Measurements from ENCODE around the gene UNC5A. TPM values are rescaled to one million over a fixed set of nuclear protein-coding genes. Genes with fewer than 3 reads are reported as not detected.

UNC5A gene
- total RNA-seq, 1 experiment from 2014 or later = 0.28 TPM

DNA sequence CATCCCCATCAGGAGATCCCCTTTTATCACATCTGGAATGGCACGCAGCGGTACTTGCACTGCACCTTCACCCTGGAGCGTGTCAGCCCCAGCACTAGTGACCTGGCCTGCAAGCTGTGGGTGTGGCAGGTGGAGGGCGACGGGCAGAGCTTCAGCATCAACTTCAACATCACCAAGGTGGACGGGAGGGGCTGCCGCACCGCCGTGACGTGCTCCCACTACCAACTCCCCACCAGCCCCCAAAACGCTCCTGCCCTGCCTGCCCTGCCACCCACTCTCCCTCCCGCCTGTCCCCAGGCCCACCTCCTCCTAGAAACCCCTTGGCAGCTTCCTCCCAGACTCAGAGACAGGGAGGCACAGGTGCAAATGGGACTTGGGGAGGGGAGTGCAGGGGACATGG lies 68.1 kb downstream of the UNC5A start:
- no peak for DNase-seq (ENCODE audit: low spot score)

DNA sequence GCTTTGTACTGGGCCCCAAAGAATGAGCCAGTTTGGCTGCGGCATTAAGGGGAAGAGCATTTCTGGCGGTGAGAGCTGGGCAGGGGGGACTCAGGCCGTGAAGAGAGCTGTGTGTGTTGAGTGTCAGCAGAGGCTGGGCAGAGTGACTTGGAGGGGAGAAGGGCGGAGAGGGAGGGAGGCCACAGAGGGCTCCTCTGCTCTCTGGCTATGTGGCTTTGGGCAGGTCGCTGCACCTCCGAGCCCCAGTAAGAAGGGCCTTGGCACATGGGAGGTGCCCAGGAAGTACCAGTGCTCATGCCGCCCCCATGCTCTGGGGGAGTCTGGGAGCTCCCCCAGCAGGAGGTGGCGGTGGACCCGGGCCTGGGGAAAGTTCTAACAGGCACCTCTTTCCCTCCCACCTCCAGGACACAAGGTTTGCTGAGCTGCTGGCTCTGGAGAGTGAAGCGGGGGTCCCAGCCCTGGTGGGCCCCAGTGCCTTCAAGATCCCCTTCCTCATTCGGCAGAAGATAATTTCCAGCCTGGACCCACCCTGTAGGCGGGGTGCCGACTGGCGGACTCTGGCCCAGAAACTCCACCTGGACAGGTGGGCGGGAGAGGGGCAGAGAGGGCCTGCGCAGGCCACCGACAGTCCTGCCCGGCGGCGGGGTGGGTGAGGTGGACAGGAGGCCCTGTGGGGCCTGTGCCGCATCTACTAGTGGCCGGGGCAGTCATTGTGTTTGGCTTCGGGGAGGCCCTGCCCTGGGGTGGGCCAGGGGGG lies 68.7 kb downstream of the UNC5A start:
- DNase-seq (ENCODE audit: low spot score) = no peak

DNA sequence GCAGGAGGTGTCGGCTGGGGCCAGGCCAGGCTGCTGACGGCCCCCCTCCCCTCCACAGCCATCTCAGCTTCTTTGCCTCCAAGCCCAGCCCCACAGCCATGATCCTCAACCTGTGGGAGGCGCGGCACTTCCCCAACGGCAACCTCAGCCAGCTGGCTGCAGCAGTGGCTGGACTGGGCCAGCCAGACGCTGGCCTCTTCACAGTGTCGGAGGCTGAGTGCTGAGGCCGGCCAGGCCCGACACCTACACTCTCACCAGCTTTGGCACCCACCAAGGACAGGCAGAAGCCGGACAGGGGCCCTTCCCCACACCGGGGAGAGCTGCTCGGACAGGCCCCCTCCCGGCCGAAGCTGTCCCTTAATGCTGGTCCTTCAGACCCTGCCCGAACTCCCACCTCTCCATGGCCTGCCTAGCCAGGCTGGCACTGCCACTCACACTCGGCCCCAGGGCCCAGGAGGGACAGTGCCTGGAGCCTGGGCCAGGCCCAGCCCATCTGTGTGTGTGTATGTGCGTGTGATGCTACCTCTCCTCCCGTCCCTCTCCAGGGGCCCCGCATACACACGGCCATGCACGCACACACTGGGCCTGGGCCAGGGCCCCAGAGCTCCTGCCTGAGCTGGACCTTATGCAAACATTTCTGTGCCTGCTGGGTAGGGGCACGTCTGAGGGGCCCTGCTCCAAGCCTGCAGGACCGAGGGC lies 69.5 kb downstream of the UNC5A start:
- no peak for DNase-seq (ENCODE audit: low spot score)

DNA sequence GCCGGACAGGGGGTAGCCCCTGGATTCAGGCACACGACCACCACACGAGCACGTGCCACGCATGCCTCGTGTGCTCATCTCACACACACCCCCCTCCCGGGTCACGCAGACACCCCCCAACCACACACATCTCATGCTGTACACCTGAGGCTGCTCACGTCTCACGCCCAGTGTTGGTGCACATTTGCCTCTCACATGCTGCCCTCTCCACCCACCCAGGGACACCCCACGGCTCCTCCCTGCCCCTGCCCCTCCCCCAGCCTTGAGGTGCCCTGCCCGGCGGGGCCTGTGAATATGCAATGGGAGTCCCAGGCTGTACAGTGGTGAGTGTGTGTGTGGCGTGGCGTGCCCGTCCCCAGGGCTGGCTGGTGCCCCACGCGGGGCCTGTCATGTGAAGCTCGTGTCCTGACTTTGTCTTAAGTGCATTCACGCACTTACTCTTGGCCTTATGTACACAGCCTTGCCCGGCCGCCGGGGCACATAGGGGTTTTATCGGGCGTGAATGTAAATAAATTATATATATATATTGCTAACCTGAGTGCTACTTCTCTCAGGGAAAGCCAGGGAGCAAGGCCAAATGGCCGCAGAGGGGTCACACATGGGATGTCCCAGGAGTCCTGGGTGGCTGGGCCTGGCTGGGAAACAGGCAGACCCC lies 70.1 kb downstream of the UNC5A start:
- DNase-seq (ENCODE audit: low spot score) = no peak

DNA sequence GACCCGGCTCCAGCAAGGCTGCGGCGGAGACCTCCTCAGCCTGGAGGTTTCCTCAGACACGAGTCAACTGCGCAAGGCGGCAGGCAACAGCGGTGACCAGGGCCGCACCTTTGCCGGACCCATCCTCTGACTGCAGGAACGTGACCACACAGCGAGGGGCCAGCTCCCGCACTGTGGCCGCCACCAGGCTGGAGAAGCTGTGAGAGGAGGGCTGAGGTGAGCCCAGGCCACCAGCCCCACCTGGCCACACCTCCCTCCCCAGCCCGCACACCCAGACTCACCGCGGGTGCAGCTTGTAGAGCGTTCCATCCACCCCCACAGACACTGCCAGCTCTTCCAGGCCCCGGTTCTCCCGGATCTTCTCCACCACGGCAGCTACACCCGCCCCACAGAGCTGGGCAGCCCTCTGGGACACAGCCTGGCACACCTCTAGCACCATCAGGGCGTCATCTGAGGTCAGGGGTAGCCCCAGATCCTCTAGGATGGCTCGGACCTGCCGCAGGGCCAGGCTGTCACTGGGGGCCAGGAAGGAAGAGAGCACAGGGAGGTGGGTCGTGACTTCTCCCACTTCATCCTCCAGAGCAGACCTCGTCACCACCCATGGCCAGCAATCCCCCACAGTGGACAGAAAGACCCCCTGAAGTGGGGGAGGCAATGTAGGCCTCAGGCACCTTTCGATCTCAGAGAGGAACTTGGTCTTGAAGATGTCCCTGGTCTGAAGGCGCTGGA lies 70.8 kb downstream of the UNC5A start:
- DNase-seq (ENCODE audit: low spot score) = no peak

DNA sequence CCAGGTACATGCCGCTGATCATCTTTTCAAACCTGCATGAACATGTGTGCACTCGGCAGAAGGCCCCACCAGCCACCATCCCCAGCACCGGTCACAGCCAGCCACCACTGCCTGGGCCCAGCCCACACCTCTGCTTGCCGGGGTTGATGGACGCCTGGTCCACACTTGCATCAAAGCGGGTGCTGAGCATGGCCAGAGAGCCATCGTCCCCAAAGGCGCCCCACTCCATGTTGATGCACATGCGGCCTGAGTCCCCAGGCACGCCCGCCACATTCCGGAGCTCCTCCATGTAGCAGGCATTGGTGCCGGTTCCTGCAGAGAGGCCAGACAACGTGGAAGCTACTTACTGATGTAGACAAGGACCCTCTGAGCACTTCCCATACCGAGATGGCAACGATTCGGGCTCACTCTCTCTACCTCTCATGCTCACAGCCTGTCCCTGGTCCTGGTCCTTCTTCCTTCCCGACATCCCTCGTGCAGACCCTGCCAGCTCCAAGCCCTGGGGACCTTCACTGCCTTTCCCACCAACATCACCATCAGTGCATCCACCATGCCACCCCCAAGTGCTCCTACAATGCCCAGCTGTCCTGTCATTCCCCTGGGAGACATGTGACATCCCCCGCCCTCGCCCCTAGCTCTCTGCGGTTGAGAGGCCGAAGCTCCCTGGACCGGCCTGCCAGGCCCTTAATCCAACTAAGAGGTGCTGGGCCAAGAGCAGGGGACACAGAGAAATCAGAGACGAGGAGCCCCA lies 71.6 kb downstream of the UNC5A start:
- DNase-seq (ENCODE audit: low spot score) = no peak

DNA sequence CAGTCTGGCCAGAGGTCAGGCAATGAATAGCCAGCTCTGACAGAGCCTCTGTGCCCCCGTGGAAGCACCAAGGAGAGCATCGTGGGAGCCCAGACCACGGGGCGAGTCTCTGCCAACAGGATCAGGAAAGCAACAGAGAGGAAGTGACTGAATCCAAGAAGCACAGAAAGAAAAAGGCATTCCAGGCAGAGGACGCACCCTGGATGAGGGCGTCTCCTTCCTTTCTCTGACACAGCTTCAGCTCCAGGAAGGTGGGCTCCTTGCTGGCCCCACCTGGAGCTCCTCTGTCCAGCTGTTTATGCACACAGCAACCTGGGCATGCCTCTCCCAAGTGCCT lies 72.2 kb downstream of the UNC5A start:
- no peak for DNase-seq (ENCODE audit: low spot score)

DNA sequence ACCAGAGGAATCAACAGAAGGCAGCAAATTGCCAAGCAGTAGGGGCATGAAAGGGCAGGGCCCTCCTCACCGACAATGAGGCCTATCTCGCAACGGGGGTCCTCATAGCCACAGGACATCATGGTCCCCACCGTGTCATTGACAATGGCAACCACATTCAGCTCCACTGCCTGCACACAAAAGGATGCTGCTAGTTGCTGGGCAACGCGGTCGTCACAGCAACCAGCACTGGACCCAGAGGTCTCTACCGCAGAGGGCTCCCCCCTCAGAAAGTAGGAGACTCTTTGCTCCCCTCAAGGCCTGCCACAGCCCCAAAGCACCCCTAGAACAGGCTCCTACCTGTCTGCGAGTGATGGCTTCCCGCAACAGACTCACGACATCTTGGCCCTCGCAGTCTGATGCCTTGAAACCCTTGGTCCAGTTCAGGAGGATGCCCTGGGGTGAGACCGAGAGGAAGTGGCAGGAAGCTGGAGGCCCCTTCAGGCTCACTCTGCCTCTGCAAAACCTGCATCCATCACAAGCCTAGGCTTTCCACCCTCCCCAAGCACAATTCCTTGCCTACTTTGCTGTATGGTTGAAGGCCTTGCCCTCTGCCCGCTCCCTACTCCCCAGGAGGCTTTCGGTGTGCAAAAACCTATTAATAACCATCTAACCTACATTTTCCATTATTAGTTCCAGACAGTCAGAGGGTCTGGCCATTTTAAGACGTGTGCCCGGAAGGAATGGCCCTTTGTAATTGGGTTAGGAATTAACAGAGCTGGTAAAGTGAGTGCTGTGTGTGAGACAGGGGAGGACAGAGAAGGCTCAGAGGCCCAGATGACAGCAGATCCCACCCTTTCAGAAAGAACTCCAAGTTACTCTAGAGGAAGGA lies 73.6 kb downstream of the UNC5A start:
- no peak for DNase-seq (ENCODE audit: low spot score)

DNA sequence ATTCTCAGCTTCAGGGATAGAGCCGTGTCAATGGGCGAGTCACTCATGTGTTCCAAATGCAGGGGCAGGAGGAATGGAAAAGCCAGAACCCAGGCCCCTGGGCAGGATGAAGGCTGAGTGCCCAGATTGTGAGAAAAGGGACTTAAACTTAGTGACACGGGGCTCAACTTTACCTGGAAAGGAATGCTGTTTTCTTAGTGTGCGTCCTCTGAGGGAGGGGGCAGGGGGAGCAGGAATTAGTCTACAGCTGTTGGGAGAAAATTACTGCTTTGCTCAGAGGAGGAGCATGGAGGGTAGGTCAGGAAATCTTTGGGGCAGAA lies 74.2 kb downstream of the UNC5A start:
- DNase-seq (ENCODE audit: low spot score) = no peak

DNA sequence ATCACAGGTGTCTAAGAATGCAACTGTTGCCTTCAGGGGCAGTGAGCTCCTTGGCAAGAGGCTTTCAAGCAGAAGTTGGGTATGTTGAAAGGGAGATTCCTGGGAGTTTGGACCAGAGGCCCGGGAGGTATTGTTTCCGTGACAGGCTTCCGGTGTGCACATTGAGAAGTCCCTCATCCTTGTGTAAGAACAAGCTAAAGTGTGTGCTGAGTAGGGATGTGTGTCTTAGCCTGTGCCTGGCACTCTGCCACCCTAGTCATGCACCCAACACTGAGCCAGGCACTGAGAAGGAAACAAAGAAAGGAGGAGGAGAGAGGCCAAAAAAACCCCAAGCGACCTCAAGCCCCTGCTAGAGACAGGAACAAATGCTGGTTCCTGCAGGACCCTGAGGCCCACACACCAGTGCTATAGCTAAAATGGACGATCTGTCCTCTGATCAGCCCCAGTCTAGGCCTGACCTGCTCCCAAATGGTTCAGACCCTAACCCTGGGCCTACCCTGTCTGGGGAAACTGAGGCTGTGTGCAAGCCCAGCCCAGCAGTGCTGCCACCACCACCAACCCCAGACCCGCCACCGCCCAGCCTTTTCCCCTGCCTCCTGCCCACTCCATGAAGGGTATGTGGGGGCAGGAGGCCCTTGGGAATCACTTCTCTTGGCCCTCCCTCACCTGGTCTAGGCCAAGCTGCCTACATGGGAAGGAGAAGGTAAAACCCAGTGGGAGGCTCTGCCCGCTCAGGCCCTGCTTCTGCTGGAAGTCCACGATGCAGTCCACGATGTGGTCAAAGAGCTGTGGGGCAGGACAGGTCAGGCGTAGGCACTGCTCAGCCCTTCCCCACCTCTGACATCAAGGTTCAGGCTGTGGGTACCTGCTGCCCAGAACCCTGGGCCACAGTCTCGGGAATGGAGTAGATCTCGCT lies 76.2 kb downstream of the UNC5A start:
- DNase-seq (ENCODE audit: low spot score) = no peak

DNA sequence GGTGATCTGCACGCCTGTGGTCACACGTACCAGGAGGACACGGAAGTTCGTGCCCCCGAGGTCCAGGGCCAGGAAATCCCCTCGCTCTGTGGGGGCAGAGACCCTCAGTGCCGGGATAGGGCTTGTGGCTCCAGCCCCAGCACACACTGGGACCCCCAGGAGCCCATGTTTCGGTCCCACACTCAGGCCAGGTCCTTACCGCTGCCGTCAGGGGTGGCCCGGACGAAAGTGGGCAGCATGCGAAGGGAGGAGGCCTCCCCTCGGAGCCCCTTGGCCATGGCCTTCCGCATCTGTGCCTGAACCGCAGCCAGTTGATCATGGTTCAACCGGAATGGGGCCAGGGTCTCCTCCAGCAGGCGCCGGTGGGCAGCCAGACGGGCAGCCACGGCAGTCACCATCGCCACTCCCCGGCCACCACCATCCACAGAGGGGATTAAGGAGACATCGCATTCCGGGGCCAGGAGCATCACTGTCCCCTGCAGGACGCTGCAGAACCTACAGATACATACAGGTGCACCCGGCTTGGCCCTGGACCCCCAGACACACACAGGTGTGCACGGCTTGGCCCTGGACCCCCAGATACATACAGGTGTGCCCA lies 77.0 kb downstream of the UNC5A start:
- no peak for DNase-seq (ENCODE audit: low spot score)

DNA sequence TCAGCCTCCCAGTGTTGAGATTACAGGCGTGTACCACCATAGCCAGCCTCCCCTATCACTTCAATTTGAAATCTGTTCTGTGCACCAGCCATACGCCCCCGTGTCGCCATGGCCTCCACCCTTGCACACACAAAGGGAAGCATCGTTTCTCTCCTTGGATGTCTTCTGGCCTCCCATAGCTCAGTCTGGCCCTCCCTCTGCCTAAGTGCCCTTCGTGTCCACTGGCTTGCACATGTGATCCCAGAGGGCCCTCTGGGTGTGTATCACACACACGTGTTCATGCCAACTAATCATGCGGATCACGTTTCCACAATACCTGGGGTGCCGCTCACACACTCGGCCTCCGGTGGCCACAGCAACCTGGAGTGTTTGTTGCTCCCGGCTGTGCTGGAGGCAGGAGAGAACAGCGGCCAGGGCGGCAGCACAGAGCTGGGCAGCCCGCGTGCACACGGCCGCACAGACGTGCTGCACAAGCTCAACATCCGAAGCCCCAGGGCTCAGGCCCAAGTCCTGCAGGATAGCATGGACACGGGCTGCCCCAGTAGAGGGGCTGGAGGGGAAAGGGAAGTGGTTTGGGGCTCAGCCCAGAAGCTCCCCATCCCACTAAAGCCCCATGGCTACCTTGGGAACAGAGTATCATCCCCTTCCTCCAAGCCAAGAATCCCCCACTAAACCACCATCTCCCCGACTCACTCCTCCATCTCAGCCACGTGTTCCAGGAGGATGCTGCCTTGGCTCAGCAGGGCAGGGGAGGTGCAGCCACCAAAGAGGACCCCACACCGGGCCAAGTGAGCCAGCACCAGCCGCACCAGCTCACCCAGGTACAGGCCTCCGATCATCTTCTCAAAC lies 77.9 kb downstream of the UNC5A start:
- no peak for DNase-seq (ENCODE audit: low spot score)

DNA sequence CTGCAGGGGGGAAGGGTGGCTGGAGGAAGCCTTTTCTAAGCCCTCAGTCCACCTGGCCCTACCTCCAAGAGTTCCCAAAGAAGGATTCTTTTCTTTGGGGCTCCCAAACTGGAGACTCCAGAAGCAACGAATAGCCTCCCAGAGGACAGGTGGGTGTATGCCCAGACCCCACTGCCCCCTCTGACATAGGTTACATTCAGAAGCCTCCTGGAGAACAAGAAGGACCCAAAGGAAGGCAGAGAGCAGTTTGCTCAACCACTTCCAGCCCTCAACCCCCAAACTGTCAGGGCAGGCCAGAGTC lies 78.5 kb downstream of the UNC5A start:
- no peak for DNase-seq (ENCODE audit: low spot score)

DNA sequence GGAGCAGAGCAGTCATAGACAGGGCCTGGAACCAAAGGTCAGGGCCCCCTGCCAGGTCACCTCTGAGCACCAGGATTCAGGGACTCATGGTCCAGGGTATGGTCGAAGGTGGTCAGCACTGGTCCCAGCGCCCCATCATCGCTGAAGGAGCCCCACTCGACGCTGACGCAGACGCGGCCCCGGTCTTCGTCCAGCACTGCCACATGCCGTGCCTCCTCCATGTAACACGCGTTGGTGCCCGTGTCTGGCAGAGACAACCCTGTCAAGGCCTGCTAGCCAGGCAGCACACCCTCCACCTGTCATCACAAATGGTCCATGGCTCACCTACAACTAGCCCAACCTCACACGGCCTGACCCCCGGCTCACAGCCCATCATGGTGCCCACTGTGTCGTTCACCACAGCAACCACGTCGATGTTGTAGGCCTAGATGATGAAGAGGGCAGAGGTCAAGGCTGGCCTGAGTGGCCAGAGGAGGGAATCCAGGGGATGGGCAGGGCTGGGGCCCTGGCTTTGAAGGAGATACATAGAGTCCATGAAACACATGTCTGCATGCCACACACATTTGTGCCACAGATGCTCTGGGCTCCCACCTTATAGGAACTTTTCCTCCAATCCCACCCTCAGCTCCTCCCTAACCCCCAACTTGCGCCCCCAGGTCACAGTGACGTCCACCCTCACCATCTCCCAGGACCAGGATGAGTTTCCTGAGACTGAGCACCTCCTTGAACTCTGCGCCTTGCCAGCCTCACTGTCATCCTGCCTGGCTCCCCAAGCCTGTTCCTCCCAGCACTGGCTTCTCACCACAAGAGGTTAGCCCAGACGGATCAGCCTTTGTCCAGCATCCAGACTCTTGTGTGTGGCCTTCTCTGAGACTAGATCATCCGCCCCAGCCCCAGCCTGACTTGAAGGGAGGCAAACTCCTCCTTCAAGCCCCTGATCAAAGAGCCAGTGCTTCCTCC lies 79.2 kb downstream of the UNC5A start:
- no peak for DNase-seq (ENCODE audit: low spot score)

DNA sequence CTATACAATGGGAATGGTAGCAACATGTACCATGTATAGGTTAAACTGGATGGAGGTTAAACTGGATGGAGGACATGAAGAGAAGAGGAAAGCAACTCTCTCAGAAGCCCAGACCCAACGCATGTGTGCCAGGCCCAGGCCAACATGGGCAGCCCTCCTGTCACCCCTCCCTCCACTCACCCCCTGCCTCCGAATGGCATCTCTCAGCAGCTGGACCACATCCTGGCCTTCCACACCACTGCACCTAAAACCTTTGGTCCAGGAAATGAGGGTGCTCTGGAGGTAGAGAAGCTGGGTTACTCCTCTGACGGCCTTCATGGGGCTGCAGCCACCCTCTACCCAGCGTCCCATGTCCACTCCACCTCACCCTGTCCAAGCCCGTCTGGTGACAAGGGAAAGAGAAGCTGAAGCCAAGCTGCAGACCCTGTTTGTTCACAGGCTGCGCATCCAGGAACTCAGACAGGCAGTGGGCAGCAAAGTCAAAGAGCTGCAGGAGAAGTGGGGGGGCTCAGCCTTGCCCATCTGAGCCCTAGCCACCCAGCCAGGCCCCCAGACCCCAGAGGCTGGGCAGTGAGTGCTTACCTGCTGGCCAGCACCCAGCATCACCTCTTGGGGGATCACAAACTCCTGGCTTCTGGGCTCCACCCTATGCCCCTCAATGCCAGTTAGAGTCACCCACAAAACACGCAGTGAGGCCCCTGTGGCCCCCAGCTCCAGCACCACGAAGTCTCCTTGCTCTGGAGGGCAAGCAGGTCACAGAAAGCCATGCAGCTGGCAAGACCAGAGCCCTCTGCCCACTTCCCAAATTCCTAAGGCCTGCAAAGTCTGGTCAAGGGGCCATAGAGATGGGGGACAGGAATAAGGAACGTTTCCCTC lies 80.3 kb downstream of the UNC5A start:
- no peak for DNase-seq (ENCODE audit: low spot score)

DNA sequence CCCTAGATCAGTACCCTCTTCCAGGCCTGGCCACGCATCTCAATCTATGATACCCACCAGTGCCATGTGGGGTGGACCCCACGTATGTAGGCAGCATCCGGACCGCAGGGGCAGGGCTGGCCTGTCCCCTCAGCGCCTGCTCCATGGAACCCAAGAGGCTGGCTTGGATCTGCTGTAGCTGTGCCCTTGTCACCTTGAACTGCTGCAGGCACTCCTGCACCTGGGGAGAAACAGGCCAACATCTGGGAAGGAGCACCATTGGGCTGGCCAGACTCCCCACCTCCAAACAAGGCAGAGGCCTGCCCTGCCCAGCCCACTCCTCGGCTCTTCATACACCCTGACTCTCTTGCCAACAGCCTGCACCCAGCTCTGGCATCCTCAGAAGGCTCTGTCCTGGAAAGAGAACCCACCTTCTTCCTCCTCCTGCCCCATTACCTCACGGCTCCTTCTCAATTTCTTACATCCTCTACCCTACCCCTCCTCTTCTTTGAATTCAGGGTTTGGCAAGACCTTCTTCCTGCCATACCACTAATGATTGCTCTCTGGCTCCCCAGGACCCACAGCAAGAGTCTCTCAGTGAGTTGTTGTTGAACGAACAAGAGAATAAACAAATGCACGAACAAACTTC lies 81.1 kb downstream of the UNC5A start:
- no peak for DNase-seq (ENCODE audit: low spot score)

Measured in HT-29 (cell line).